HEK293 (cell line): ENCODE data around the gene ZNF536.
A peak's percentile ranks its signal among the peaks of the same experiment; 100 is the strongest.

ENCODE experiments used
- CTCF ChIA-PET: fragments of 350-600 bp; formaldehyde crosslinking; extraction: SDS; loops from one replicate; lab custom pipeline; 2021; ENCODE audit warnings: antibody characterized with exemption; lab: Yijun Ruan, JAX
- POLR2A ChIA-PET: fragments of 300-600 bp; formaldehyde crosslinking; extraction: SDS; loops from one replicate; lab custom pipeline; 2020; ENCODE audit warnings: antibody characterized with exemption, inconsistent platforms; lab: Yijun Ruan, JAX
- H3K27ac ChIP-seq: fragments of 200-500 bp; sonication (Bioruptor generic); 2 replicates; pipeline ENCODE4 v1.5.1; 2014; ENCODE audit warnings: low read depth, low read length, control low read depth, inconsistent platforms; ENCODE audit errors: extremely low read depth
- H3K36me3 ChIP-seq, 2 experiments: fragments of 200-500 bp in 1 of 2; sonication (Bioruptor generic) in 1 of 2; 1 replicate in 1 of 2; 2 replicates in 1 of 2; pipeline ENCODE4 v1.5.1; 2014 to 2017; ENCODE audit warnings: inconsistent platforms in 2 of 2, low read length in 2 of 2; ENCODE audit not compliant: control insufficient read depth in 2 of 2, insufficient read depth in 1 of 2
- H3K4me1 ChIP-seq: fragments of 200-500 bp; sonication (Bioruptor generic); 2 replicates; pipeline ENCODE4 v1.5.1; 2014; ENCODE audit warnings: mild to moderate bottlenecking, low read length, inconsistent platforms; ENCODE audit not compliant: control insufficient read depth, insufficient read depth
- H3K4me3 ChIP-seq: 2 replicates; pipeline ENCODE4 v1.5.1; 2011; ENCODE audit warnings: low read depth, mild to moderate bottlenecking, control low read depth, low read length, moderate library complexity
- H3K9me3 ChIP-seq: fragments of 200-500 bp; sonication (Bioruptor generic); 2 replicates; pipeline ENCODE4 v1.5.1; 2014; ENCODE audit warnings: low read depth, low read length, inconsistent platforms; ENCODE audit not compliant: control insufficient read depth, insufficient read depth
- AEBP2 ChIP-seq: fragments of 450-650 bp; formaldehyde crosslinking; IDR thresholded peaks from 2 replicates; pipeline ENCODE4 v1.5.1; 2016; ENCODE audit warnings: missing biosample characterization, missing genetic modification characterization, borderline replicate concordance
- CTCF ChIP-seq: fragments of 450-650 bp; formaldehyde crosslinking; IDR thresholded peaks from 2 replicates; pipeline ENCODE4 v1.5.1; 2016; ENCODE audit warnings: missing biosample characterization, missing genetic modification characterization
- GLIS2 ChIP-seq: fragments of 450-650 bp; formaldehyde crosslinking; IDR thresholded peaks from 2 replicates; pipeline ENCODE4 v1.5.1; 2016; ENCODE audit warnings: missing biosample characterization, missing genetic modification characterization
- HOXD13 ChIP-seq: sonication (generic); formaldehyde crosslinking; IDR thresholded peaks from 2 replicates; pipeline ENCODE4 v1.8.0; 2022; ENCODE audit warnings: missing genetic modification reagents, borderline replicate concordance
- KLF8 ChIP-seq: fragments of 450-650 bp; formaldehyde crosslinking; IDR thresholded peaks from 2 replicates; pipeline ENCODE4 v1.5.1; 2016; ENCODE audit warnings: missing biosample characterization, missing genetic modification characterization
- PRDM6 ChIP-seq: fragments of 450-650 bp; formaldehyde crosslinking; IDR thresholded peaks from 2 replicates; pipeline ENCODE4 v1.5.1; 2017; ENCODE audit warnings: missing biosample characterization, missing genetic modification characterization
- RBAK ChIP-seq: fragments of 450-650 bp; formaldehyde crosslinking; IDR thresholded peaks from 2 replicates; pipeline ENCODE4 v1.5.1; 2016; ENCODE audit warnings: missing biosample characterization, missing genetic modification characterization
- SETDB1 ChIP-seq: IDR thresholded peaks from one replicate; pipeline ENCODE4 v1.6.1; 2017; ENCODE audit warnings: mild to moderate bottlenecking, low read length, moderate library complexity, mixed read lengths; ENCODE audit not compliant: insufficient read length
- ZFHX2 ChIP-seq: fragments of 450-650 bp; formaldehyde crosslinking; conservative IDR thresholded peaks from 2 replicates; pipeline ENCODE4 v1.5.1; 2016; ENCODE audit warnings: missing biosample characterization, missing genetic modification characterization
- ZNF10 ChIP-seq: fragments of 450-650 bp; formaldehyde crosslinking; IDR thresholded peaks from 2 replicates; pipeline ENCODE4 v1.5.1; 2017; ENCODE audit warnings: missing biosample characterization, missing genetic modification characterization
- ZNF132 ChIP-seq: fragments of 450-650 bp; formaldehyde crosslinking; IDR thresholded peaks from 2 replicates; pipeline ENCODE4 v1.5.1; 2017; ENCODE audit warnings: missing biosample characterization, missing genetic modification characterization, borderline replicate concordance
- ZNF138 ChIP-seq: fragments of 450-650 bp; formaldehyde crosslinking; IDR thresholded peaks from 2 replicates; pipeline ENCODE4 v1.5.1; 2016; ENCODE audit warnings: missing biosample characterization, missing genetic modification characterization, borderline replicate concordance
- ZNF211 ChIP-seq: fragments of 450-650 bp; formaldehyde crosslinking; IDR thresholded peaks from 2 replicates; pipeline ENCODE4 v1.5.1; 2016; ENCODE audit warnings: low read depth, missing biosample characterization, missing genetic modification characterization
- ZNF248 ChIP-seq: fragments of 450-650 bp; formaldehyde crosslinking; IDR thresholded peaks from 2 replicates; pipeline ENCODE4 v1.5.1; 2017; ENCODE audit warnings: missing biosample characterization, missing genetic modification characterization
- ZNF324 ChIP-seq: fragments of 450-650 bp; formaldehyde crosslinking; IDR thresholded peaks from 2 replicates; pipeline ENCODE4 v1.5.1; 2016; ENCODE audit warnings: missing biosample characterization, missing genetic modification characterization
- ZNF335 ChIP-seq: fragments of 450-650 bp; formaldehyde crosslinking; conservative IDR thresholded peaks from 2 replicates; pipeline ENCODE4 v1.5.1; 2016; ENCODE audit warnings: missing biosample characterization, missing genetic modification characterization
- ZNF37A ChIP-seq: fragments of 450-650 bp; IDR thresholded peaks from 2 replicates; pipeline ENCODE4 v1.5.1; 2018; ENCODE audit warnings: missing biosample characterization, missing genetic modification characterization
- ZNF398 ChIP-seq: fragments of 450-650 bp; formaldehyde crosslinking; IDR thresholded peaks from 2 replicates; pipeline ENCODE4 v1.5.1; 2017; ENCODE audit warnings: missing biosample characterization, missing genetic modification characterization
- ZNF701 ChIP-seq: fragments of 450-650 bp; formaldehyde crosslinking; IDR thresholded peaks from 2 replicates; pipeline ENCODE4 v1.5.1; 2016; ENCODE audit warnings: missing biosample characterization, missing genetic modification characterization
- ZSCAN23 ChIP-seq: fragments of 450-650 bp; formaldehyde crosslinking; IDR thresholded peaks from 2 replicates; pipeline ENCODE4 v1.5.1; 2016; ENCODE audit warnings: missing biosample characterization, missing genetic modification characterization
- TF ChIP-seq, protein P1 (sequence below): fragments of 450-650 bp; formaldehyde crosslinking; IDR thresholded peaks from 2 replicates; pipeline ENCODE4 v1.5.1; 2016; ENCODE audit warnings: missing biosample characterization, missing genetic modification characterization

The ZNF536 gene

DNA sequence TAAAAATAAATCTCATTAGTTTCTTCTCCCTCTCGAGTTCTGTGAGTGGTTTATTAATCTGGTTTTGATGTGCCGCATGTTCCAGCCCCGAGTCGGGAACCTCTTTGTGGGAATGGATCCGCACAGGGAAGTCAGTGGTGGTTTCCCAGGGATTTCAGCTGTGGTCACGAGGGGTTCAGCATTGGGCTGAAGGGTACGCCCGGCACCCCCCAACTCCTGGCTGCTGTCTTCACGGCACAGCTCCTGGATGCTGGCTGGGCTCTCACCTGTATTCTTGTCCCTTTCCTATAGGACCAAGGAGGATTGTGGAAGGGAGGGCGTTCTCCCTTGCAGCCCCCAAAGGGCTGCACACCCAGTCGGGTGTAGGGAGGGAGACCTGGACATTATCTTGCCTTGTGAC lies 167.8 kb downstream of the ZNF536 start:
- no peak for TF ChIP-seq ZNF132
- TF ChIP-seq, protein P1, sequence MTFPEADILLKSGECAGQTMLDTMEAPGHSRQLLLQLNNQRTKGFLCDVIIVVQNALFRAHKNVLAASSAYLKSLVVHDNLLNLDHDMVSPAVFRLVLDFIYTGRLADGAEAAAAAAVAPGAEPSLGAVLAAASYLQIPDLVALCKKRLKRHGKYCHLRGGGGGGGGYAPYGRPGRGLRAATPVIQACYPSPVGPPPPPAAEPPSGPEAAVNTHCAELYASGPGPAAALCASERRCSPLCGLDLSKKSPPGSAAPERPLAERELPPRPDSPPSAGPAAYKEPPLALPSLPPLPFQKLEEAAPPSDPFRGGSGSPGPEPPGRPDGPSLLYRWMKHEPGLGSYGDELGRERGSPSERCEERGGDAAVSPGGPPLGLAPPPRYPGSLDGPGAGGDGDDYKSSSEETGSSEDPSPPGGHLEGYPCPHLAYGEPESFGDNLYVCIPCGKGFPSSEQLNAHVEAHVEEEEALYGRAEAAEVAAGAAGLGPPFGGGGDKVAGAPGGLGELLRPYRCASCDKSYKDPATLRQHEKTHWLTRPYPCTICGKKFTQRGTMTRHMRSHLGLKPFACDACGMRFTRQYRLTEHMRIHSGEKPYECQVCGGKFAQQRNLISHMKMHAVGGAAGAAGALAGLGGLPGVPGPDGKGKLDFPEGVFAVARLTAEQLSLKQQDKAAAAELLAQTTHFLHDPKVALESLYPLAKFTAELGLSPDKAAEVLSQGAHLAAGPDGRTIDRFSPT (tag by site-specific recombination): no peak
- TF ChIP-seq SETDB1: no peak
- no peak for TF ChIP-seq PRDM6 (tag by site-specific recombination)
- no peak for TF ChIP-seq ZNF211 (tag by site-specific recombination)
- no peak for TF ChIP-seq ZNF37A (tag by site-specific recombination)
- TF ChIP-seq ZNF335 (tag by site-specific recombination): no peak
- no peak for TF ChIP-seq ZNF324 (tag by site-specific recombination)
- TF ChIP-seq ZNF138: no peak
- Histone ChIP-seq H3K9me3 (no peaks in the 10 kb centered on the region), H3K4me3 (no peak overlapping the region), H3K27ac (no peak overlapping the region), H3K4me1 (no peaks in the 10 kb centered on the region), H3K36me3 (no peaks in the 10 kb centered on the region)
- POLR2A ChIA-PET: no interaction called here
- CTCF ChIA-PET: no interaction called here

DNA sequence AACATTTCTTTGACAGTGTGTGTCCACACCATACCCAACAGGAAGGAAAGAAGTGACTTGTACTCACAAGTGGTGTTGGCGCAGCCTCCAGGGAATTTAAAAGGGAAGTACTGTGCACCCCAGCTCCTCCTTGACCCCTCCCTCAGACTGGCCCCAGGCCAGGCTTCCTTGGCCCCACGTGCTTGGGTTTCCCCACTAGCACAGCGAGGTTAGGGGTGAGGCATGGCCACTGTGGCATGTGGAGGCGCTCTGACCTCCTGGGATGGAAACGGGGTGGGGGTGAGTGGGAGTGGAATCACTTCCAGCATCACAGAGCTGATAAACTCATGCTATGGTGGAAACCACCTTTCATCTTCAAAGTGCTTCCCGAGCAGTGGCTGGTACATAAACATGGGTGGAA lies 168.6 kb downstream of the ZNF536 start:
- H3K9me3 ChIP-seq: no peaks in the 10 kb centered on the region
- H3K4me3 ChIP-seq: no peak overlapping the region
- no peaks in the 10 kb centered on the region for H3K4me1 ChIP-seq
- H3K27ac ChIP-seq: no peak overlapping the region
- H3K36me3 ChIP-seq: no peaks in the 10 kb centered on the region
- ChIA-PET CTCF (interaction anchor here (0.6 kb wide), 1 partner anchor 750 kb away, joined by 5 read pairs; no protein-coding TSS in a partner anchor), POLR2A (no interaction called here)
- TF ChIP-seq ZFHX2 (tag by site-specific recombination) (0 out of 2 replicates have a peak, but pooled peaks have one; percentile 16), HOXD13 (no peak), AEBP2 (tag by site-specific recombination) (no peak)

DNA sequence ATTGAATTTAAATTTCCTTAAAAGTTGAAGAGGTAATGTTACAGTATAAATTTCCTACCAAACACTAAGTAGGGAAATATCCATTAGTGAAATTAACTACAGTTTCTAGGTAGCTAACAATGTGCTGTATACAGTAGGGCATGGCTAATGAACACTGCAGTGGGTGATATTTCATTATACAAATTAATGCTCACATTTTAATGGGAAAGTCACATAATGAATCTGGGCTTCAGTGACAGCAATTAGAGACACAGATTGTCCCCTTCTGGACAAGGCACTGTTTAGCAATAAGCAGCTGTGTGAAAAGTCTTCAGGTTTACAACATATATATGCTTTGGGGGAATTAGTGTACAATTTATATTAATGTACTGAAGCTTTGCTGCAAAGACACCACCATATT lies 169.4 kb downstream of the ZNF536 start:
- Histone ChIP-seq H3K36me3 (no peaks in the 10 kb centered on the region), H3K4me1 (no peaks in the 10 kb centered on the region), H3K9me3 (no peaks in the 10 kb centered on the region), H3K4me3 (no peak overlapping the region), H3K27ac (no peak overlapping the region)
- POLR2A ChIA-PET: interaction anchor here (0.6 kb wide), 1 partner anchor 121 kb away, joined by 11 read pairs; no protein-coding TSS in a partner anchor
- CTCF ChIA-PET: interaction anchor here (0.7 to 1.6 kb wide), 2 partner anchors 10 to 12 kb away, joined by 3 to 5 read pairs; no protein-coding TSS in a partner anchor
- TF ChIP-seq ZNF398 (tag by site-specific recombination) (no peak), ZNF701 (tag by site-specific recombination) (no peak), CTCF (tag by site-specific recombination) (no peak), ZNF10 (tag by site-specific recombination) (no peak), GLIS2 (tag by site-specific recombination) (no peak), KLF8 (tag by site-specific recombination) (no peak), ZNF248 (no peak), RBAK (tag by site-specific recombination) (no peak), ZSCAN23 (tag by site-specific recombination) (no peak), ZNF138 (no peak)
